Transverse colon (tissue), 4 donors: Measurements from ENCODE around the gene PRKCA. TPM values are rescaled to one million over a fixed set of nuclear protein-coding genes. Genes with fewer than 3 reads are reported as not detected.

Experiments
- DNase-seq: peaks from one replicate; pipeline ENCODE4 v3.0.0-alpha.2; 2019
- H3K27ac ChIP-seq, 4 donors: fragments of 200-600 bp; sonication (generic); 2 replicates each; pipeline ENCODE4 v1.5.1; 2016 to 2018; ENCODE audit warnings: inconsistent platforms in 4 of 4
- H3K27me3 ChIP-seq: fragments of 200-600 bp; sonication (generic); 2 replicates; pipeline ENCODE4 v1.5.1; 2017; ENCODE audit warnings: inconsistent platforms
- H3K36me3 ChIP-seq, 4 donors: fragments of 200-600 bp; sonication (generic); 2 replicates each; pipeline ENCODE4 v1.5.1; 2017 to 2019; ENCODE audit warnings: inconsistent platforms in 4 of 4
- H3K4me1 ChIP-seq, 4 donors: fragments of 200-600 bp; sonication (generic); 2 replicates each; pipeline ENCODE4 v1.5.1; 2017 to 2020; ENCODE audit warnings: inconsistent platforms in 4 of 4
- H3K4me3 ChIP-seq, 4 donors: fragments of 200-600 bp; sonication (generic); 1 replicate in 1 of 4; 2 replicates in 3 of 4; pipeline versions ENCODE4 v1.5.1 to v1.6.1; 2017 to 2019; ENCODE audit warnings: inconsistent platforms in 4 of 4
- H3K9me3 ChIP-seq, 2 donors: fragments of 200-600 bp; sonication (generic); 2 replicates each; pipeline ENCODE4 v1.5.1; 2017 to 2019; ENCODE audit warnings: inconsistent platforms in 2 of 2
- CTCF ChIP-seq, 5 experiments: fragments of 200-600 bp in 3 of 5; fragments of 450-650 bp in 2 of 5; sonication (generic) in 3 of 5; IDR thresholded peaks; 1 replicate in 2 of 5; 2 replicates in 3 of 5; pipeline ENCODE4 v1.5.1; 2016 to 2017; ENCODE audit warnings: antibody characterized with exemption in 5 of 5, inconsistent platforms in 3 of 5, mild to moderate bottlenecking in 2 of 5, moderate library complexity in 1 of 5
- EP300 ChIP-seq: sonication (generic); formaldehyde crosslinking; IDR thresholded peaks from one replicate; pipeline ENCODE4 v1.6.1; 2017; ENCODE audit warnings: antibody characterized with exemption, low read depth
- POLR2A ChIP-seq: fragments of 450-650 bp; IDR thresholded peaks from one replicate; pipeline ENCODE4 v1.6.1; 2016; ENCODE audit warnings: antibody characterized with exemption, mild to moderate bottlenecking, moderate library complexity
- POLR2AphosphoS5 ChIP-seq, 3 donors: sonication (generic); formaldehyde crosslinking; IDR thresholded peaks; one replicate each; pipeline ENCODE4 v1.6.1; 2016; ENCODE audit warnings: antibody characterized with exemption in 3 of 3
- WGBS, 2 donors: methylation state at CpG; one replicate each; pipeline ENCODE4 v1.1.5; 2018; ENCODE audit warnings: low coverage in 1 of 2; 5-methylcytosine and 5-hydroxymethylcytosine counted together
- in situ Hi-C, 4 donors: fragments of 200-750 bp; cut with MboI; loops; one replicate each; pipeline versions ENCODE4 v1.15.0 to v1.15.1; 2017; ENCODE audit warnings: low sequenced_read_pairs in 3 of 4, low pct_ligation_motif_present in 1 of 4, low pct_unique_long_range_greater_than_20kb in 1 of 4
- intact Hi-C: fragments of 100-400 bp; cut with DNase I; formaldehyde crosslinking; loops from one replicate; pipeline ENCODE4 v1.15.1; 2023; ENCODE audit warnings: low total_unique reads
- total RNA-seq, 4 donors: library from RNA; depleted of rRNA; stranded (reverse); fragments of >200 nt; gene quantifications; one replicate each; pipeline ENCODE4 v1.1.0, GENCODE V29; 2016

Gene PRKCA
- total RNA-seq, 4 donors from 2014 or later = 16.1 to 49.7 (median 31.7) TPM

- Histone ChIP-seq H3K9me3 (no peaks in the 10 kb centered on the region), H3K4me3 (no peak overlapping the region), H3K27me3 (no peaks in the 10 kb centered on the region), H3K27ac (peak overlapping the region in 3 of 4 donors; percentile 0 to 6 (median 1)), H3K4me1 (peaks cover 13 to 36% (median 21%) of the 10 kb centered on the region in 4 donors), H3K36me3 (no peaks in the 10 kb centered on the region)
- TF ChIP-seq EP300 (no peak), POLR2A (no peak), POLR2AphosphoS5 (IDR thresholded peaks at IDR 0.05) (no peak), CTCF (IDR thresholded peaks at IDR 0.05) (no peak)
- 58% methylated on average over 18 of the region's 18 CpGs; no CpG with 5 or more reads in 1 of the 2 donors for WGBS, 2 donors
- intact Hi-C loops (no loop called here), in situ Hi-C loops (no loop called here)
- DNase-seq = peak; percentile 29
Observed at GRCh38 chr17:66373944-66374817, 71.8 kb downstream of the PRKCA start.

GRCh38 chr17:66375121-66375520 lies 72.7 kb downstream of the PRKCA start:
- WGBS, 2 donors = 59 to 72% methylated on average over 6 to 8 of the region's 8 CpGs
- Histone ChIP-seq H3K27me3 (no peaks in the 10 kb centered on the region), H3K27ac (peak overlapping the region in 1 of 4 donors; percentile 68), H3K9me3 (no peaks in the 10 kb centered on the region), H3K4me3 (no peak overlapping the region), H3K36me3 (no peaks in the 10 kb centered on the region), H3K4me1 (peaks cover 13 to 38% (median 21%) of the 10 kb centered on the region in 4 donors)
- intact Hi-C loops (no loop called here), in situ Hi-C loops (no loop called here)
- no peak for DNase-seq
- TF ChIP-seq EP300 (no peak), CTCF (IDR thresholded peaks at IDR 0.05) (no peak), POLR2A (no peak), POLR2AphosphoS5 (IDR thresholded peaks at IDR 0.05) (no peak)

GRCh38 chr17:66378296-66378695 lies 75.9 kb downstream of the PRKCA start:
- peaks cover 13 to 39% (median 21%) of the 10 kb centered on the region in 4 donors for H3K4me1 ChIP-seq
- H3K36me3 ChIP-seq = no peaks in the 10 kb centered on the region
- intact Hi-C loops (no loop called here), in situ Hi-C loops (no loop called here)
- no peak for TF ChIP-seq EP300
- no peak for TF ChIP-seq POLR2AphosphoS5 (IDR thresholded peaks at IDR 0.05)
- TF ChIP-seq CTCF (IDR thresholded peaks at IDR 0.05) = no peak
- no peak for TF ChIP-seq POLR2A
- H3K4me3 ChIP-seq = no peak overlapping the region
- WGBS, 2 donors = 88 to 95% methylated on average over 2 to 5 of the region's 5 CpGs
- DNase-seq = no peak
- H3K27me3 ChIP-seq = no peaks in the 10 kb centered on the region
- H3K9me3 ChIP-seq = no peaks in the 10 kb centered on the region
- H3K27ac ChIP-seq = no peak overlapping the region

- Histone ChIP-seq H3K9me3 (no peaks in the 10 kb centered on the region), H3K36me3 (no peaks in the 10 kb centered on the region), H3K27ac (no peak overlapping the region), H3K4me1 (peaks cover 13 to 33% (median 19%) of the 10 kb centered on the region in 4 donors), H3K4me3 (no peak overlapping the region), H3K27me3 (no peaks in the 10 kb centered on the region)
- TF ChIP-seq CTCF (IDR thresholded peaks at IDR 0.05) = no peak
- no peak for DNase-seq
- WGBS, 2 donors = 62 to 67% methylated on average over 4 of the region's 4 CpGs
- intact Hi-C loops (no loop called here), in situ Hi-C loops (no loop called here)
Observed at GRCh38 chr17:66379544-66379943, 77.1 kb downstream of the PRKCA start.
